B cell (primary cell): ENCODE measurements around the gene BCL7C. TPM values are rescaled to one million over a fixed set of nuclear protein-coding genes. Genes with fewer than 3 reads are reported as not detected.

Experiments
- ATAC-seq: fragments of 200-7000 bp; cut with Tn5 transposase; one replicate; pipeline ENCODE4 v1.10.0; 2021; ENCODE audit warnings: low read depth, mild to moderate bottlenecking, moderate number of reproducible peaks, moderate library complexity
- CTCF ChIA-PET: fragments of 350-600 bp; sonication (Branson Sonifier 250); formaldehyde crosslinking; loops from one replicate; lab custom pipeline; 2021; ENCODE audit warnings: antibody characterized with exemption, inconsistent platforms; lab: Charles Lee
- POLR2A ChIA-PET: fragments of 350-600 bp; sonication (Branson Sonifier 250); formaldehyde crosslinking; loops from one replicate; lab custom pipeline; 2021; ENCODE audit warnings: antibody characterized with exemption; lab: Charles Lee
- DNase-seq: peaks from one replicate; pipeline ENCODE4 v3.0.0; 2013
- H2AFZ ChIP-seq: 2 replicates; pipeline ENCODE4 v1.6.1; 2012; ENCODE audit warnings: mild to moderate bottlenecking, low read depth, low read length; ENCODE audit not compliant: insufficient read depth, poor library complexity, severe bottlenecking
- H3K27ac ChIP-seq, 2 donors: 1 replicate in 1 of 2; 2 replicates in 1 of 2; pipeline ENCODE4 v1.5.1; 2012 to 2013; ENCODE audit warnings: low read length in 2 of 2, mild to moderate bottlenecking in 2 of 2, moderate library complexity in 1 of 2
- H3K27me3 ChIP-seq, 4 experiments: fragments of 200-600 bp in 1 of 4; sonication (generic) in 1 of 4; replicated peaks in 1 of 4; 1 replicate in 2 of 4; 2 replicates in 2 of 4; pipeline versions ENCODE4 v1.6.1 to v1.7.0; 2013 to 2016; ENCODE audit warnings: low read length in 3 of 4, mild to moderate bottlenecking in 2 of 4, mixed read lengths in 1 of 4, moderate library complexity in 1 of 4; ENCODE audit not compliant: insufficient read depth in 4 of 4, control insufficient read depth in 3 of 4; ENCODE audit errors: control extremely low read depth in 1 of 4
- H3K36me3 ChIP-seq, 2 experiments: replicated peaks in 1 of 2; 1 replicate in 1 of 2; 2 replicates in 1 of 2; pipeline versions ENCODE4 v1.6.1 to v1.7.1; 2013; ENCODE audit warnings: low read length in 1 of 2; ENCODE audit not compliant: insufficient read depth in 2 of 2, control insufficient read depth in 1 of 2; ENCODE audit errors: control extremely low read depth in 1 of 2, extremely low read depth in 1 of 2
- H3K4me1 ChIP-seq, 2 donors: fragments of 200-600 bp in 1 of 2; sonication (generic) in 1 of 2; 1 replicate in 1 of 2; 2 replicates in 1 of 2; pipeline versions ENCODE4 v1.5.1 to v1.6.1; 2013 to 2017; ENCODE audit warnings: low read length in 2 of 2; ENCODE audit not compliant: control insufficient read depth in 2 of 2, insufficient read depth in 2 of 2
- H3K4me2 ChIP-seq: replicated peaks from 2 replicates; pipeline ENCODE3; 2012; ENCODE audit warnings: mild to moderate bottlenecking, low read depth, low read length; ENCODE audit not compliant: poor library complexity, severe bottlenecking
- H3K4me3 ChIP-seq, 5 experiments: fragments of 200-600 bp in 1 of 5; sonication (generic) in 1 of 5; 1 replicate in 3 of 5; 2 replicates in 2 of 5; pipeline versions ENCODE4 v1.5.1 to v1.7.0; 2011 to 2016; ENCODE audit warnings: low read length in 4 of 5, mild to moderate bottlenecking in 4 of 5, low read depth in 2 of 5, control low read depth in 1 of 5, moderate library complexity in 1 of 5; ENCODE audit not compliant: insufficient read depth in 1 of 5; ENCODE audit errors: control extremely low read depth in 1 of 5, extremely low read depth in 1 of 5
- H3K79me2 ChIP-seq: fragments of 200-600 bp; sonication (generic); one replicate; pipeline ENCODE4 v1.6.0; 2016; ENCODE audit warnings: low read length; ENCODE audit not compliant: control insufficient read depth, insufficient read depth
- H3K9ac ChIP-seq: fragments of 200-600 bp; sonication (generic); 2 replicates; pipeline ENCODE4 v1.6.1; 2017; ENCODE audit warnings: mild to moderate bottlenecking, low read length, moderate library complexity
- H3K9me3 ChIP-seq, 3 donors: one replicate each; pipeline versions ENCODE4 v1.6.1 to v1.7.1; 2013; ENCODE audit warnings: low read length in 2 of 3; ENCODE audit not compliant: control insufficient read depth in 2 of 3, insufficient read depth in 1 of 3; ENCODE audit errors: control extremely low read depth in 1 of 3
- H4K20me1 ChIP-seq: 2 replicates; pipeline ENCODE4 v1.6.0; 2012; ENCODE audit warnings: mild to moderate bottlenecking, low read length; ENCODE audit not compliant: insufficient read depth, control insufficient read depth, poor library complexity, severe bottlenecking
- H3K27ac Mint-ChIP-seq: one replicate; pipeline ENCODE4 v1.8.0; 2021; ENCODE audit warnings: mixed read lengths
- H3K27me3 Mint-ChIP-seq: one replicate; pipeline ENCODE4 v1.8.0; 2021; ENCODE audit warnings: mixed read lengths
- H3K4me1 Mint-ChIP-seq: one replicate; pipeline ENCODE4 v1.8.0; 2021; ENCODE audit warnings: mixed read lengths
- H3K4me3 Mint-ChIP-seq: one replicate; pipeline ENCODE4 v1.8.0; 2021; ENCODE audit warnings: mixed read lengths
- H3K9me3 Mint-ChIP-seq: one replicate; pipeline ENCODE4 v1.8.0; 2022; ENCODE audit warnings: mixed read lengths; ENCODE audit not compliant: insufficient read depth
- EZH2 ChIP-seq: IDR thresholded peaks from 2 replicates; pipeline ENCODE4 v1.6.1; 2012; ENCODE audit warnings: borderline replicate concordance, low read depth, mild to moderate bottlenecking, moderate library complexity, low read length; ENCODE audit not compliant: insufficient read depth, poor library complexity, severe bottlenecking
- WGBS: methylation state at CpG from one replicate; pipeline ENCODE4 v1.1.5; 2013; ENCODE audit warnings: missing lambda C conversion rate; ENCODE audit not compliant: insufficient coverage; 5-methylcytosine and 5-hydroxymethylcytosine counted together
- intact Hi-C: fragments of 100-400 bp; cut with micrococcal nuclease; formaldehyde crosslinking; loops from one replicate; pipeline ENCODE4 v1.10.0; 2022
- polyA plus RNA-seq: library from polyadenylated mRNA; depleted of rRNA; stranded (reverse); fragments of >200 nt; gene quantifications from 2 replicates; pipeline ENCODE4 v1.2.3, GENCODE V29; 2012
- total RNA-seq, 2 donors: library from RNA; stranded (reverse); fragments of 120-200 nt in 1 of 2; gene quantifications; 1 replicate in 1 of 2; 2 replicates in 1 of 2; pipeline versions ENCODE4 v1.2.3 to v1.2.4, GENCODE V29; 2013 to 2022
- TF ChIP-seq, protein P1 (sequence below): fragments of 200-600 bp; IDR thresholded peaks from one replicate; pipeline ENCODE4 v1.8.0; 2022; ENCODE audit warnings: antibody characterized with exemption, mild to moderate bottlenecking

Gene BCL7C
- total and polyA plus RNA-seq, 2 donors (not counting 1 experiment from before 2014, with no cell fraction given): 17.1 to 30.5 TPM

DNA sequence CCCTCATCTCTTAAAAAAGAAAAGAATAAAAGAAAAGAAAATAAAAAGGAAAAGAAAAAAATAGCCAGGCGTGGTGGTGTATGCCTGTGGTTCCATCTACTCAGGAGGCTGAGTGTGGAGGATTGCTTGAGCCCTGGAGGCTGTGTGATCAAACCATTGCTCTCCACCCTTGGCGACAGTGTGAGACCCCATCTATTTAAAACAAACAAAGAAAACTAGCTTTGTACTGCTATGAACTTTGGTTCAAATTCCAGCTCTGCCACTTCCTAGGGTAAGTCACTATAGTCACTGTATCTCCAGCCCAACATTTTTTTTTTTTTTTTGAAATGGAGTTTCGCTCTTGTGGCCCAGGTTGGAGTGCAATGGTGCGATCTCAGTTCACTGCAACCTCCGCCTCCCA lies 6.7 kb upstream of the BCL7C start:
- Mint-ChIP-seq H3K4me1 (peaks cover 41% of the 10 kb centered on the region), H3K27ac (no peak overlapping the region), H3K27me3 (no peaks in the 10 kb centered on the region), H3K9me3 (peaks cover 3% of the 10 kb centered on the region), H3K4me3 (no peak overlapping the region)
- ChIA-PET CTCF (interaction anchor here (1.9 to 6.1 kb wide), 3 partner anchors 18 to 55 kb away, joined by 6 to 138 read pairs (median 26); no protein-coding TSS in a partner anchor), POLR2A (interaction anchor here (0.7 to 1.0 kb wide), 3 partner anchors 25 to 202 kb away, joined by 3 to 4 read pairs (median 3); partner anchors contain the start of gene SRCAP)
- Histone ChIP-seq H2AFZ (no peak overlapping the region), H3K4me1 (peaks cover 41 to 57% of the 10 kb centered on the region in 2 donors), H3K36me3 (no peaks in the 10 kb centered on the region), H3K27ac (no peak overlapping the region), H3K4me3 (no peak overlapping the region), H3K79me2 (no peaks in the 10 kb centered on the region), H3K4me2 (no peak overlapping the region), H3K27me3 (no peaks in the 10 kb centered on the region), H3K9me3 (peaks cover 0 to 19% (median 0%) of the 10 kb centered on the region in 3 donors), H4K20me1 (no peaks in the 10 kb centered on the region), H3K9ac (no peak overlapping the region)
- TF ChIP-seq EZH2: no peak
- TF ChIP-seq, protein P1, sequence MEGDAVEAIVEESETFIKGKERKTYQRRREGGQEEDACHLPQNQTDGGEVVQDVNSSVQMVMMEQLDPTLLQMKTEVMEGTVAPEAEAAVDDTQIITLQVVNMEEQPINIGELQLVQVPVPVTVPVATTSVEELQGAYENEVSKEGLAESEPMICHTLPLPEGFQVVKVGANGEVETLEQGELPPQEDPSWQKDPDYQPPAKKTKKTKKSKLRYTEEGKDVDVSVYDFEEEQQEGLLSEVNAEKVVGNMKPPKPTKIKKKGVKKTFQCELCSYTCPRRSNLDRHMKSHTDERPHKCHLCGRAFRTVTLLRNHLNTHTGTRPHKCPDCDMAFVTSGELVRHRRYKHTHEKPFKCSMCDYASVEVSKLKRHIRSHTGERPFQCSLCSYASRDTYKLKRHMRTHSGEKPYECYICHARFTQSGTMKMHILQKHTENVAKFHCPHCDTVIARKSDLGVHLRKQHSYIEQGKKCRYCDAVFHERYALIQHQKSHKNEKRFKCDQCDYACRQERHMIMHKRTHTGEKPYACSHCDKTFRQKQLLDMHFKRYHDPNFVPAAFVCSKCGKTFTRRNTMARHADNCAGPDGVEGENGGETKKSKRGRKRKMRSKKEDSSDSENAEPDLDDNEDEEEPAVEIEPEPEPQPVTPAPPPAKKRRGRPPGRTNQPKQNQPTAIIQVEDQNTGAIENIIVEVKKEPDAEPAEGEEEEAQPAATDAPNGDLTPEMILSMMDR: no peak
- intact Hi-C loops: loop anchor here (5.0 kb wide), 2 partner anchors 88 to 138 kb away; partner anchors contain the start of genes CFAP119 and RNF40
- DNase-seq (no peak), ATAC-seq (no peak)
- no CpG with 5 or more reads among the region's 5 CpGs for WGBS

DNA sequence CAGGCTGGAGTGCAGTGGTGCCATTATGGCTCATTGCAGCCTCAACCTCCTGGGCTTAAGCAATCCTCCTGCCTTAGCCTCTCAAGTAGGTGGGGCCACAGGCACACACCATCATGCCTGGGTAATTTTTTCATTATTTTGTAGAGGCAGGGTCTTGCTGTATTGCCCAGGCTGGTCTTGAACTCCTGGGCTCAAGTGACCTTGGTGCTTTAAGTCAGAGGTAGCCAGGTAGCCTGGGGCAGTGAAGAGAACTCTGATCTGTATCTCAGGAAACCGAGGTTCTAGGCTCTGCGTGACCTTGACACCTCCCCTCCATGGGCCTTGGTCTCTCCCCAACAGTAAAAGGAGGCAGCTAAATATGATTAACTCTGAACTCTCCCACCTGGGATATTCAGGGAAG lies 5.9 kb upstream of the BCL7C start:
- CTCF ChIA-PET: interaction anchor here (1.6 to 6.1 kb wide), 3 partner anchors 20 to 54 kb away, joined by 3 to 138 read pairs (median 26); no protein-coding TSS in a partner anchor
- H3K9me3 ChIP-seq: peaks cover 0 to 20% (median 0%) of the 10 kb centered on the region in 3 donors
- Mint-ChIP-seq H3K27ac (no peak overlapping the region), H3K4me1 (peaks cover 48% of the 10 kb centered on the region), H3K9me3 (peaks cover 3% of the 10 kb centered on the region), H3K27me3 (no peaks in the 10 kb centered on the region), H3K4me3 (no peak overlapping the region)
- peaks cover 41 to 58% of the 10 kb centered on the region in 2 donors for H3K4me1 ChIP-seq
- DNase-seq: no peak
- H4K20me1 ChIP-seq: no peaks in the 10 kb centered on the region
- ATAC-seq: no peak
- H3K36me3 ChIP-seq: no peaks in the 10 kb centered on the region
- H3K4me3 ChIP-seq: no peak overlapping the region
- no peak overlapping the region for H2AFZ ChIP-seq
- WGBS: no CpG with 5 or more reads among the region's 2 CpGs
- no peak overlapping the region for H3K9ac ChIP-seq
- POLR2A ChIA-PET: no interaction called here
- no peak for TF ChIP-seq EZH2
- TF ChIP-seq, protein P1: no peak
- no peaks in the 10 kb centered on the region for H3K79me2 ChIP-seq
- intact Hi-C loops: loop anchor here (5.0 kb wide), 2 partner anchors 87 to 137 kb away; partner anchors contain the start of genes CFAP119 and RNF40
- H3K27ac ChIP-seq: no peak overlapping the region
- no peaks in the 10 kb centered on the region for H3K27me3 ChIP-seq
- H3K4me2 ChIP-seq: no peak overlapping the region
